GM19035 (cell line): ENCODE measurements around the gene REV3L.
"Not testable (repeated sequence)": the region's sequence is repeated elsewhere in the genome, so short reads cannot be mapped to it uniquely, and the experiment has no call there.

Experiments
- ATAC-seq: cut with Tn5 transposase; IDR thresholded peaks from one replicate; pipeline ENCODE4 v1.9.1; 2021; ENCODE audit not compliant: unreplicated experiment

REV3L gene

DNA sequence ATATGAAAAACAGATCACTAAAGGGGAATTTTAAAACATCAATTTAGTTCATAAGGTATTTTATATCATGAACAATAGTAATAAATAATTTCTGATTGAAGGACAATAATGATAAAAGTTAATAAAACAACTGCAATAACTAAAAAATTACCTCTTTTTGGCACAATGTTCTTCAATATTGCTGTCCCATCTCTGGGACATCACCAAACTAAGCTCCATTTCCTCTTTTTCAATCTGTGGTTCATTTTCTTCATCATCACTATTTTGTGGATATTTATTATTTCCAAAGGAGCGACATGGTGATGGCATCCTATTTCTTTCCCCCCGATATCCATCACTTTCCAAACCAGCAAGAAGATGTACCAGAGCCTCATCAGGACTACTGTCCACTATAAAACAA lies 103.2 kb downstream of the REV3L start:
- no peak for ATAC-seq

DNA sequence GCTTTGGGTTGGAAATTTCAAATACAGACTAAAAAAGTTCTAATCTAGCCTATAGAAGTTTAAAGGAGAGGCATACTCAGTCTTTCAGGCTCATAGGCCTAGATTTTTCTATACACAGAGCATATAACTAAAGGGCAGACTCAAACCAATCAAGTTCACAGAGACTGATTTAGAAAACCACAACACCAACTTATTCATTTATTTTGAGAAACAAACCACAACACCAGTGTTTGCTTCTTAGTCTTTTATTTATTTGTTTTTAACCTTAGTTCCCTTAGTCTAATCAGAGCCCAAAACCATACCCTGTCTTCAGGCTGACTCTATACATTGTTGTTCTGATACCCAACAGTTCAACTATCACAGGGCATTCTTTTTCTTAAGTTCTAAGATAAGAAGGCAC lies 103.7 kb downstream of the REV3L start:
- no peak for ATAC-seq

DNA sequence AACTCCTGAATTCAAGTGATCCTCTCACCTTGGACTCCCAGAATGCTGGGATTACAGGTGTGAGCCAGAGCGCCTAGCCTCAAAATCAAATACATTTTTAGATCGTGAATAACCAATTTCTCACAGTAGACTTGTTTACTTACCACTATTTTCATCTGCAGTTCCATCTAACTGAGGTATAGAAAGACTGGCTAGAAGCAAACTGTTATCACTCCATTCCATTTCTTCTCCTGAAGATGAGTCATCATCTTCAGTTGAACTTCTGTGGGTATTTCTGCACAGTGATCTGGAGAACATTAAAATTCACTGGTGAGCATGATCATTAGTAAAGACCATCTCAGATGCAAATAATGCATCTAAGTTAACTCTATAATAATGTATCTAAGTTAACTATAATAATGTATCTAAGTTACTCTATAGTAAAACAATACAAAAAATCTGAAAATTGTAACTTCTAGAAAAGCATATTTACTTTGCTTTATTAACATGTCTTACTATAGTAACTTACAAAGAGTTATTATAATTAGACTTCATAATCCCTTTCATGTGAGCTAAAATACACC lies 105.4 kb downstream of the REV3L start:
- no peak for ATAC-seq

DNA sequence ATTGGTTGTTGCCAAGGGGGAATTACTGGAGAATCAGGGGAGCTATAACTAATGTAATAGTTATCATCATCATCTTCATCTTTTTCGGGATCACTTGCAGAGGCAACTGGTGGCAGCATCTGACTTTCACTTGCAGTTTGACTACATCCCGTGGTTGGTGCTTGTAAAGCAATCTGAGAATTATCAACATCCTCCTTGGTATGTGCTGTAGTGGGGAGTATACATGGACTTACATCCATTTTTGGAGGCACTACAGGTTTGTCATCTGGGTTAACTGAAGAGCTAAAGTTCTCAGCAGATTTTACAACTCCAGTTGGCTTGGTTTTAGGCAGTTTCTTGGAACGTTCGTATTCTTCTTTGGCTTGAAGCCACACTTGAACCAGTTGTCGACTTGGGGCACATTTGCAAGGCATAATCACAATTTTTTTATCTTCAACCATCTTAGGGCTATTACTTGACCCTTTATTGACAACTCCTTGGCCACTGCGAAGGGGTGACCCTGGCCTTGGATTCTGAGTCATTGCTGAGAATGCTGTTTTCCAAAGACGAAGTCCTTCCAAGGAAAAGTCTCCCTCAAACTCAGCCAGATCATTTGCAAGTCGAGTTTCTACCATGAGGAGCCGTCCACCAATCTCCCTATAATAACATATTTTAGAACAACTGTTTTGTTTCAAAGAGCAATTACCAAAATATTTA lies 115.5 kb downstream of the REV3L start:
- no peak for ATAC-seq

DNA sequence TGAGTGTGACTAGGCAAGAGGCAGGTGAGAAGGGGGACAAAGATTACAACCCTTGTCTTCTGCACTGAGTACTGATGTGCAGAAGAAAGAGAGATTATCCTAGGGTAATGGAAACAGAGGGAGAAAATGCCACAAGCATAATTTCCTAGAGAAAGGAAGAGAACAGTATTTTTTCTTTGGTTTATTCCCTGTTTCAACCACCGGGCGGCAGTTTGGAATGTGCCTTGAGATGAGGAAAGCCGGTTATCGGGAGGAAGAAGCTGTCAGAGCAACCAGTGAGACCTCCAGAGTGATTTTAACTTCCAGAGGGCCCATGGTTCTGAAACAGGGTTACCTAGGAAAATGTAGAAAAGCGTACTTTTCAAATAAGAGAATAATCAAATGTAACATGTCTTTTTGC lies 121.4 kb downstream of the REV3L start:
- ATAC-seq = no peak

DNA sequence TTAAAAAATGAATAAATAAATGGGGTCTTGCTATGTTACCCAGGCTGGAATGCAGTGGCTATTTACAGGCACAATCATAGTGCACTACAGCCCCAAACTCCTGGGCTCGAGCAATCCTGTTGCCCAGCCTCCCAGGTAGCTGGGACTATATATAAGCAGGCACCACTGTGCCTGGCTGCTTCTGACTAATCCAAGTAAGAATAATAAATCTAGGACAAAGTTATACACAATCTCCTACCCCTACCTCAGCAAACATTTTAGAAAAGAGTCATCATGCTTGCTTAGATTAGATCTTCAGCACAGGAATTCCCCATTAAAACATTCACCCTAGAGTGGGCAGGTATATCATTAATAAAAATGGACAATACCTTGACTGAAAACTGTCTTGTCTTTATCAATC lies 124.6 kb downstream of the REV3L start:
- ATAC-seq = no peak

DNA sequence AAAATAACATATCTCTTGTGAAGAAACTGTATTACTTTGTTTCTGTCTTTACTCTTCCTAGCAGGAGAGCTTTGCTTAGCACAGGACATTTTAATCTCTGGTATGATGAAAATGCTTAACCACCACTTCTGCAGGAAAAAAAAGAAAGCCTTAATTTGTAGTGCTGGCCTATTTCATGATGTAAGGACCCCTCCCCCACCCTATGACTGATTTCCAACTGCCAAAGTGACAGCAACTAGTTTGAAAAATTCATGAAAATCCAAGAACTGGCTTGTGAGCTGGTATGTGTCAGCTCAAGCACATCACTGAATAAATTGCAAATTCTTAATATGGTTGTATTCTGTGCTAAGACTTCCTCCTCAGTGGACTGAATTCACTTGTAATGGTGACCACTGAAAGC lies 125.3 kb downstream of the REV3L start:
- ATAC-seq = no peak

DNA sequence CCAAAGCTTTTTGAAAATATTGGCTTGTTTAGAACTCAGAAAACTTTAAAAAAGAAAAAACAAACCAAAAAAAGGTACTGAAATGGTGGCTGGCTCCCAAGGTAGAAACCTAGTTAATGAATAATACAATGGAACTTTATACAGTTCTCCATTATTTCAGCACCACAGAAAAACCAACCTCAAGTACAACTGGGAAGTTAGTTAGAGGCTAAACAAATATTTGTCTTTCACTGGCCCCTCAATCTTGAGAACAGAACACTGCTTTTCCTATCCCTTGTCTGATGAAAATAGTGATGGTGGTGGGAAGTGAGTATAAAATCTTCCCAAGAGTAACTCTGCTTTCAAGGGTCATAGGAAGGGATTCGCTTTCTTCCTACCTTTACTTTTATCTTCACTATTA lies 126.5 kb downstream of the REV3L start:
- no peak for ATAC-seq

DNA sequence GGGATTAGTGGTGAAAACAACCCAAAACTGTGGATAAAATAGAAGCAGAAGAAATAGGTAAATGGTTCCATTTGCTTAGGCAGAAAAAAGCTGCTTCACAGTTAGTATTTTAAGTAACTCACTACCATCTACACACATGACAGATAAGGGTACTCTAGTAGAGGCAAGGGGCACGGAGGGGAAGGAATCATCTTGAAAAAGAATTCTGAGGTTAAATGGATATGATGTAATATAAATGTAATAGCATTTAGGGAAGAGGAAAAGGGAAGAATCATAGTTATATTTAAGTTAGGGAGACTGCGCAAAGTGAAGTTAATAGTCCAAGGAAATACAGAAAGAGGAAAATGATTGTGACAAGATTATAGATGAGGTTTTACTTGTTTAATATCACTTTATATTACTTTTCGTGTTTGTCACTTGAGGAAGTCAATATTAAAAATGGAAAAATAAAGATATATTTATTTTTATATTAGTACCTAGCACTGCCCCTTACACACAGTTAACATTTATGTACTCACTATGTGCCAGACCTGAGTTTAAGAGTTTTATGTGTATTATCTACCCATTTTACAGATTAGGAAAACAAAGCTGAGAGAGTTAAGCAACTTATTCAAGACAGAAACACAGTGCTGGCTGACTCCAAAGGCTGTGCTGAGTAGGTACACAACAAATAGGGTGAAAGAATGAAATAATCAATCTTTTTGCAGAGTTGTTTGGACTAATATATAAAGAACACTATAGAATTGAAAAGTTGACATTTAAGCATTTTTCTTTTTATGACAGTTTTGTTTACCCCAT lies 128.1 kb downstream of the REV3L start:
- ATAC-seq = no peak

DNA sequence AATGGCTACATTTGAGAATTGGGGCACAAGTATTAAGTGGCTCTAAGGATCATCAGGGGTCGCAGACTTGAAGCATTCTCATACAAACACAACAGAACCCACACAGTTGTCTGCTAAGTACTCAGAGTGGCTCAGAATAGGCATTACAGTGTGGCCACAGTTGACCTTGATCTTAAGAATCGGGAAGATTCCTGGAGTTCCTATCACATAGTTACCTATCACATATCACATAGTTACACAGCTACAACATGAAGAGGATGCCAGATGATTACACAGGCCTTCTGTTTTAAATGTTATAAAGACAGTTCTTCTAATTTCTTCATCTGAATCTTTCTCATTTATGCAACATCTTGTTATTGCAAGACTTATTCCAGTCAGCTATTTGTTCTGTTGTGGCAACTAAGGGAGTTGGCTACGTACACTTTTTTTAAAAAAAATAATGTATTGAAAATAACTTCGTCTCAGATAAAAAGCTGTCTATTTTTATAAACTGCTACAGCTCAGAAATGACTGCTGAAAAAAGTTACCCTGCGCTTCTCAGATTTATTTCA lies 129.0 kb downstream of the REV3L start:
- no peak for ATAC-seq

DNA sequence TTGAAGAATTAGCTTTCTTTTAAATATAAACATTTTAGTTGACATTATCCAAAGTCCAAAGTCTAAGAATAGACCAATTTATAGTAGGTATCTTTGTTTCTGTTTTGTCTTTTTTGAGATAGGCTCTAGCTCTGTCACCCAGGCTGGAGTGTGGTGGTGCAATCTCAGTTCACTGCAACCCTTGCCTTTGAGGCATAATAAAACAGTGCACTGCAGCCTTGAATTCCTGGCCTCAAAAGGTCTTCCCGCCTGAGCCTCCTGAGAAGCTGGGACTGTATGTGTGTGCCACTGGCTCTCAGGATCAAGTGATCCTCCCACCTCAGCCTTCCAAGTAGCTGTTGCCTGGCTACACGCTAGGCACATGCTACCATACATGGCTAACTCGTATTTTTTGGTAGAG lies 135.4 kb downstream of the REV3L start:
- no peak for ATAC-seq

DNA sequence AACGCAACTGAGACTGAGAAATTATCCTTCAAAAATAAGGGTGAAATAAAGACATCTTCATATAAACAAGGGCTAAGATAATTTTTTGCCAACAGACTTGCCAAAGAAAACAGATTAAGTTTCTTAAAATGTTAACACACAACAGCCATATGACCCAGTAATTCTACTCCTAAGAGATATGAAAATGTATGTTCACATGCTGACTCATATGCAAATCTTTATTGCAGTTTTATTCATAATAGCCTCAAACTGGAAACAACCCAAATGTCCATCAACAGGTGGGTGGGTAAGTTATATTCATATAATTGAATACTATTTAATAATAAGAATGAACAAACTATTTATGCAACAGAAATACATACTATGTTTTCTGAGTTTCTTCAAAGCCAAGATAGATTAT lies 140.1 kb downstream of the REV3L start:
- ATAC-seq = no peak

DNA sequence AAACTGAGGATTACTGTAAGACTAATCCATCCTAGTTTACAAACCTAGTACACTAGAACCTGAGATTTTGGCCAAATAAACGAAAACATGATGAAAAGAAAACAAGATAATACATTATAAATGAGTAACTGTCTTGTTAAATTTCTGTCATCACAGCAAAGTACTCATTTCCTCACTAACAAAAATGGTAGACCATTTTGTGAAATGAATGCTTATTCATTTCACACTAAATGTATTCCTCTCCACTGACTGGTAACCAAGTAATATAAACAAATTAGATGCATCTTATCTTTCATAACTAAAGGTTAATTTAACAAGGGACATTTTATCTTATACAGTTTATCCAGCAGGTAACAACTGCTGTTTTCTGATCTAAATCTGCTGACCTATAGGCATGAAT lies 143.7 kb downstream of the REV3L start:
- ATAC-seq = no peak

DNA sequence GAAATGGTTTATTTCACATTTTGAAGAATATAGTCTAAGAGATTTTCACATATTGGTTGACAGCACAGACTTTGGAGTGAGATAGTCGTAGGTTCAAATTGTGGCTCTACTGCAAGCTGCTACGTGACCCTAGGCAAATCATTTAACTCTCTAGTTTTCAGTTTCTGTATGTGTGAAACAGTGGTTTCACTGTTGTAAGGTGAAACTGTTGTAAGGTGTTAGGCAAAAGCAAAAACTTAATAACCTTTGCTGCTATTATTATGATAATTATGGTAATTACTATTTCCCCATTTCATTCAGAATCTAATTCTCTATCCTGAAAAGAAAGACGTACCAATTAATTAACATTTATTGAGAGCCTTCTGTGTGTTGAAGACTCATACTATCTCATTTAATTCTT lies 144.2 kb downstream of the REV3L start:
- peak; percentile 98 for ATAC-seq

DNA sequence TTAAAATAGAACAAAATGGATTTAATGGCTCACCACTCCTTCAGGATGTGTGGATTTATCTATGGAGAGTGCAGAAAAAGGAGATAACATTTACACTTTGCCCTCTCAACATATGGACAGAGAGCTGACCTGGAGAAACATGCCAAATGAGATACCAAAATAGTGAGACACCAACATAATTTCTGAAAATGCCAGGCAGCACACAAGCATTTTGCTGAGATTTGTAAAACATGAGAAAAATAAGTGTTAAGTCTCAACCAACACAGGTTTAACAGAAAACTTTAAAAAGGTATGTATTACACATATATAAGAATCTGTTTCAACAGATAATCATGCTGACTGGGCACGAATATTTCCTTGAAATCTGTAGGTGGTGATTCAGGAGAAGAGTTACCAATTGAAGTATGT lies 145.2 kb downstream of the REV3L start:
- no peak for ATAC-seq

DNA sequence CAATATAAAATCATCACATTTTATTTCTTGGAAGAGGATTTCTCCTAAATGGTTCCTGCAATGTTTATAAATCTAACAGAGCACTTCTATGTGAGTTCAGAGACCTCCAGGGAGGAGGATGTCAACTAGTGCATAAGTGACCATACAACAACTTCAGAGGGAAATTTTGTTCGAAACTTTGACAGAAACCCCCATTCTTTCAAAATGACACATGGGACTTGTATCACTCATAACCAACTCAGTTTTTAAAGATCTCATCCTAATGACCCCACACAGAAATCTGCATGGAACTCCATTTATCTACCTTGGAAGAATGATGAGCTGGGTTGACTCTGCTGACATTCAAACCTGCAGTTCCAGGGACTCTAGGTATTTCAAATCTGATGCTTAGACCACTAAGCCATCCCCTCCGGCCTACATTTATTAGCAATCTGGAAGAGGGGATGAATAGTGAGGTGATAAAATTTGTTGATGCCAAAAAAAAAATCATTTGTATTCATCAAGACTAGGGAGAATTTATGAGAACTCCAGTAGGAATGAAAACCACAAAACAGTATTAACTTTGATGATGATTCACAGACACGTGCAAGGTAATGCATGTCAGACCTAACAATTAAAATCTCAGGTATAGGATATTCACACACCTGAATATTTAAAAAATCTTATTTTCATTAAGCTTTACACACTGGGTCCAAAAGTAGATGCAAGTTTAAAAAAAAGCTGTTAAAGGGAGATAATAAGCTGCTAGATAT lies 153.0 kb downstream of the REV3L start:
- ATAC-seq = peak; percentile 85

DNA sequence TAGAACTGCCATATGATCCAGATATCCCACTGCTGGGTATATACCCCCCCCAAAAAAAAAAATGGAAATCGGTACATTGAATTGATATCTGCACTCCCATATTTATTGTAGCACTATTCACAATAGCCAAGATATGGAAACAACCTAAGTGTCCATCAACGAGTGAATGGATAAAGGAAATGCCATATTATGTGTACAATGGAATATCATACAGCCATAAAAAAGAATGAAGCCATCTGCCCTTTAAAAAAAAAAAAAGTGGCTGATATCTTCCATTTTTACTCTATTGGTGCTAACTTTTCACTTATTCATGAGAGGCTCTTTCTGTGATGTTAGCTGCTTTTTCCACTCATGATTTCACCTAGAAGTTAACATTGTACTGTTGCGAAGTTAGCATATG lies 156.5 kb downstream of the REV3L start:
- no peak for ATAC-seq

DNA sequence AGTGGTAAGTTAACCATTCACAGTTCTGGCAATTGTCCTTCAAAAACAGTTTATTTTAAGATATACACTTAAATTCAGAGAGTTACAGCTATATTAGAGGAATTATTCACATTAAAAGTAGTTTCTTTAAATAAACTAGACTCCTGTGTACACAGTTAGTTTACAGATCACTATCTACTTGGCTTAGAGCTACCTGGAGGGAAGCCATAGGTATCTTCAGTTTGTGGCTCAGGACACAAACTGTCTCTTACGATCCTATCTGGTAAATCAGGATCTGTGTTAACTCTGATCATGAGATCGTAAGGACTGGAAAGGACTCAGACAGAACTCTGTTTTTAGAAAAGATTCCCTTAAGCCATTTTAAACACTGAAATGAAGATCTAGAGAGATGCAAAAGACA lies 160.9 kb downstream of the REV3L start:
- no peak for ATAC-seq

DNA sequence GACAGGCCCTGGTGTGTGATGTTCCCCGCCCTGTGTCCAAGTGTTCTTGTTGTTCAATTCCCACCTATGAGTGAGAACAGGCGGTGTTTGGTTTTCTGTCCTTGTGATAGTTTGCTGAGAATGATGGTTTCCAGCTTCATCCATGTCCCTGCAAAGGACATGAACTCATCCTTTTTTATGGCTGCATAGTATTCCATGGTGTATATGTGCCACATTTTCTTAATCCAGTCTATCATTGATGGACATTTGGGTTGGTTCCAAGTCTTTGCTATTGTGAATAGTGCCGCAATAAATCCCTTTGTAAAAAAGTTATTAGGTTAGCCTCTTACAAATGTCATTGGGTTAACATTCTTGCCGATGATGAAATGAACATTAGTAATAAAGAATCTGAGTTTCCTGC lies 175.1 kb downstream of the REV3L start:
- not testable (repeated sequence) for ATAC-seq

DNA sequence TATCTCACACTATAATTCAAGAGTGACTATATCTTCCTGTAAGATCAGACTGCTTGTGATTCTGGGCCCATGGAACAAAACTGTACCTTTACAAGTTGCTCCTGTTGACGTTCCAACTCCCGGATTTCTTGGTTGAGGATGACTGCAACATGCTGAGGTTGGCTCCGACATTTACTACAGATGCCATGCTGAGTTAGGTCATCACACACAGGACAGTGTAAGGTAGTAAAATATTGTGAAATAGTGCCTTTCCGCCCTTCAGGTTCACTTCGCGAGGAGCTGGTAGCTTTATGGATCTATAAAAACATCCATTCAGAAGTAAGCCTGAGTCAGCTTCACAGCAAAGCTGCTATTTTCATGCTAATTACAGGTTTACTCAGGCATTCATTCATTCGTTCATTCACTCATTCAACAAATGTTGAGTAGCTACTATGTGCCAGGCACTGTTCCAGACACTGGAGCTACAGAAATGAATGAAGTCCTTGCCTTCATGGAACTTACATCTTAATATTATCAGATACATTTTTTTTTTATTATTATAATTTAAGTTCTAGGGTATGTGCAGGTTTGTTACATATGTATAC lies 175.7 kb downstream of the REV3L start:
- ATAC-seq = no peak
